ENCODE results near the gene GFY. TPM values are rescaled to one million over a fixed set of nuclear protein-coding genes. Genes with fewer than 3 reads are reported as not detected.

Gene GFY
- polyA plus RNA-seq, 1 donor from 2014 or later: not detected

DNA sequence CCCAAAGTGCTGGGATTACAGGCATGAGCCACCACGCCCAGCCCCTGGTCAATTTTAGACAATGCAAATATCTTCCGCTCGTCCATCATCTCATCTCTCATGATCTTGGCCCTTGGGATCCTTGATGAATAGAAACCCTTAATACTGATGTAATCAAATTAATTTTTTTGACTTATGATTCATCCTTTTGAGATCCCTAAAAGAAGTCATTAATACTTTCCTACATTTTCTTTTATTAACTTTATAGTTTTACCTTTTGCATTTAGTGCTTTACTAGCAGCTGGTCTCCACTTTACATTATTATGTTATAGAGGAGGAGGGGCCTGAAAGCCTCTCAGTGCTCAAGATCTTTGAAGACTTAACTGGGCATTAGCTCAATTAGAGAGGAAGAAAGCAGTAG, 44.8 kb upstream of the GFY start:
- Histone ChIP-seq H4K20me1 (ENCODE audit: insufficient read depth) (no peaks in the 10 kb centered on the region), H3K27ac (ENCODE audit: low read length) (no peak overlapping the region), H3K36me3 (ENCODE audit: insufficient read depth, low read length) (no peaks in the 10 kb centered on the region), H3K9me2 (ENCODE audit: insufficient read depth, low read length) (no peaks in the 10 kb centered on the region), H3K9ac (ENCODE audit: low read length) (no peak overlapping the region), H3K4me3 (ENCODE audit: low read length) (no peak overlapping the region), H3K79me2 (replicated peaks; ENCODE audit: insufficient read depth, low read length) (no peaks in the 10 kb centered on the region), H3K27me3 (ENCODE audit: insufficient read depth, low read depth, low read length) (no peaks in the 10 kb centered on the region), H3K4me2 (ENCODE audit: low read length) (no peak overlapping the region), H3F3A (ENCODE audit: insufficient read depth, low read length, poor library complexity, severe bottlenecking) (no peaks in the 10 kb centered on the region), H2AFZ (ENCODE audit: low read depth, low read length) (no peak overlapping the region), H3K9me3 (ENCODE audit: low read length) (no peaks in the 10 kb centered on the region)
- TF ChIP-seq MXI1 (conservative IDR thresholded peaks at IDR 0.05; ENCODE audit: poor library complexity, severe bottlenecking) (no peak), SMC3 (conservative IDR thresholded peaks at IDR 0.05; ENCODE audit: poor library complexity) (no peak), EP300 (conservative IDR thresholded peaks at IDR 0.05; ENCODE audit: poor library complexity, severe bottlenecking) (no peak), POLR2AphosphoS5 (IDR thresholded peaks at IDR 0.05) (no peak), EZH2 (IDR thresholded peaks at IDR 0.05; ENCODE audit: borderline replicate concordance, insufficient read depth, low read length, poor library complexity, severe bottlenecking) (no peak)

DNA sequence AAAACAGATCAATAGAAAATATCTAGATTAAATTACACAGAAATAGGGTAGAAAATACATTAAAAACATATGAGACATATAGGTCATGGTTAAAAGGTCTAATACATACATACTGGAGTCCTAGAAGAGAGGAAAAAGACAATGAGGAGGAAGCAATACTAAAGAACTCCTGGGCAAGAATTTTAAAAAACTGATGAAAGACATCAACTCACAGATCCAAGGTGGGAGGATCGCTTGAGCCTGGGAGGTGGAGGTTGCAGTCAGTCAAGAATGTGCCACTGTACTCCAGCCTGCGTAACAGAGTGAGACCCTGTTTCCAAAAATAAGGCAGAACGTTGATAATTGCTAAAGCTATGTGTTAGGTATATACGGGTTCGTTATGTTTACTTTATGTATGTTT, 42.5 kb upstream of the GFY start:
- H3K79me2 ChIP-seq (replicated peaks; ENCODE audit: insufficient read depth, low read length): no peaks in the 10 kb centered on the region
- TF ChIP-seq, protein P1, sequence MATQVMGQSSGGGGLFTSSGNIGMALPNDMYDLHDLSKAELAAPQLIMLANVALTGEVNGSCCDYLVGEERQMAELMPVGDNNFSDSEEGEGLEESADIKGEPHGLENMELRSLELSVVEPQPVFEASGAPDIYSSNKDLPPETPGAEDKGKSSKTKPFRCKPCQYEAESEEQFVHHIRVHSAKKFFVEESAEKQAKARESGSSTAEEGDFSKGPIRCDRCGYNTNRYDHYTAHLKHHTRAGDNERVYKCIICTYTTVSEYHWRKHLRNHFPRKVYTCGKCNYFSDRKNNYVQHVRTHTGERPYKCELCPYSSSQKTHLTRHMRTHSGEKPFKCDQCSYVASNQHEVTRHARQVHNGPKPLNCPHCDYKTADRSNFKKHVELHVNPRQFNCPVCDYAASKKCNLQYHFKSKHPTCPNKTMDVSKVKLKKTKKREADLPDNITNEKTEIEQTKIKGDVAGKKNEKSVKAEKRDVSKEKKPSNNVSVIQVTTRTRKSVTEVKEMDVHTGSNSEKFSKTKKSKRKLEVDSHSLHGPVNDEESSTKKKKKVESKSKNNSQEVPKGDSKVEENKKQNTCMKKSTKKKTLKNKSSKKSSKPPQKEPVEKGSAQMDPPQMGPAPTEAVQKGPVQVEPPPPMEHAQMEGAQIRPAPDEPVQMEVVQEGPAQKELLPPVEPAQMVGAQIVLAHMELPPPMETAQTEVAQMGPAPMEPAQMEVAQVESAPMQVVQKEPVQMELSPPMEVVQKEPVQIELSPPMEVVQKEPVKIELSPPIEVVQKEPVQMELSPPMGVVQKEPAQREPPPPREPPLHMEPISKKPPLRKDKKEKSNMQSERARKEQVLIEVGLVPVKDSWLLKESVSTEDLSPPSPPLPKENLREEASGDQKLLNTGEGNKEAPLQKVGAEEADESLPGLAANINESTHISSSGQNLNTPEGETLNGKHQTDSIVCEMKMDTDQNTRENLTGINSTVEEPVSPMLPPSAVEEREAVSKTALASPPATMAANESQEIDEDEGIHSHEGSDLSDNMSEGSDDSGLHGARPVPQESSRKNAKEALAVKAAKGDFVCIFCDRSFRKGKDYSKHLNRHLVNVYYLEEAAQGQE (IDR thresholded peaks at IDR 0.05; ENCODE audit: borderline replicate concordance): no peak
- TF ChIP-seq TAF1 (IDR thresholded peaks at IDR 0.05; ENCODE audit: low read depth) (no peak), POLR2AphosphoS5 (IDR thresholded peaks at IDR 0.05) (no peak), EZH2 (IDR thresholded peaks at IDR 0.05; ENCODE audit: borderline replicate concordance, insufficient read depth, low read length, poor library complexity, severe bottlenecking) (no peak), MXI1 (conservative IDR thresholded peaks at IDR 0.05; ENCODE audit: poor library complexity, severe bottlenecking) (no peak), EP300 (conservative IDR thresholded peaks at IDR 0.05; ENCODE audit: poor library complexity, severe bottlenecking) (no peak), SMC3 (conservative IDR thresholded peaks at IDR 0.05; ENCODE audit: poor library complexity) (no peak), RAD21 (conservative IDR thresholded peaks at IDR 0.05) (no peak)
- TF ChIP-seq, protein P2, sequence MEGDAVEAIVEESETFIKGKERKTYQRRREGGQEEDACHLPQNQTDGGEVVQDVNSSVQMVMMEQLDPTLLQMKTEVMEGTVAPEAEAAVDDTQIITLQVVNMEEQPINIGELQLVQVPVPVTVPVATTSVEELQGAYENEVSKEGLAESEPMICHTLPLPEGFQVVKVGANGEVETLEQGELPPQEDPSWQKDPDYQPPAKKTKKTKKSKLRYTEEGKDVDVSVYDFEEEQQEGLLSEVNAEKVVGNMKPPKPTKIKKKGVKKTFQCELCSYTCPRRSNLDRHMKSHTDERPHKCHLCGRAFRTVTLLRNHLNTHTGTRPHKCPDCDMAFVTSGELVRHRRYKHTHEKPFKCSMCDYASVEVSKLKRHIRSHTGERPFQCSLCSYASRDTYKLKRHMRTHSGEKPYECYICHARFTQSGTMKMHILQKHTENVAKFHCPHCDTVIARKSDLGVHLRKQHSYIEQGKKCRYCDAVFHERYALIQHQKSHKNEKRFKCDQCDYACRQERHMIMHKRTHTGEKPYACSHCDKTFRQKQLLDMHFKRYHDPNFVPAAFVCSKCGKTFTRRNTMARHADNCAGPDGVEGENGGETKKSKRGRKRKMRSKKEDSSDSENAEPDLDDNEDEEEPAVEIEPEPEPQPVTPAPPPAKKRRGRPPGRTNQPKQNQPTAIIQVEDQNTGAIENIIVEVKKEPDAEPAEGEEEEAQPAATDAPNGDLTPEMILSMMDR (IDR thresholded peaks at IDR 0.05; ENCODE audit: poor library complexity, severe bottlenecking): no peak
- no peaks in the 10 kb centered on the region for H4K20me1 ChIP-seq (ENCODE audit: insufficient read depth)
- no peak overlapping the region for H3K9ac ChIP-seq (ENCODE audit: low read length)
- no peaks in the 10 kb centered on the region for H3K9me3 ChIP-seq (ENCODE audit: low read length)
- no peak overlapping the region for H3K4me2 ChIP-seq (ENCODE audit: low read length)
- H3K27ac ChIP-seq (ENCODE audit: low read length): no peak overlapping the region
- no peaks in the 10 kb centered on the region for H3F3A ChIP-seq (ENCODE audit: insufficient read depth, low read length, poor library complexity, severe bottlenecking)
- no peaks in the 10 kb centered on the region for H3K27me3 ChIP-seq (ENCODE audit: insufficient read depth, low read depth, low read length)
- no peaks in the 10 kb centered on the region for H3K9me2 ChIP-seq (ENCODE audit: insufficient read depth, low read length)
- no peak overlapping the region for H2AFZ ChIP-seq (ENCODE audit: low read depth, low read length)
- no peaks in the 10 kb centered on the region for H3K36me3 ChIP-seq (ENCODE audit: insufficient read depth, low read length)
- no peak overlapping the region for H3K4me3 ChIP-seq (ENCODE audit: low read length)
